Mesenteric fat pad (tissue), 1 donor: Measurements from ENCODE around the gene DPP8. TPM values are rescaled to one million over a fixed set of nuclear protein-coding genes. Genes with fewer than 3 reads are reported as not detected.
A peak's percentile ranks its signal among the peaks of the same experiment; 100 is the strongest.
"Not testable (repeated sequence)": the region's sequence is repeated elsewhere in the genome, so short reads cannot be mapped to it uniquely, and the experiment has no call there.

ENCODE experiments used
- DNase-seq: peaks from one replicate; pipeline ENCODE4 v3.0.0-alpha.2; 2020; ENCODE audit warnings: low spot score
- total RNA-seq: library from RNA; stranded (reverse); fragmentation: NEBNext Ultra II Directional; extraction: Animal tissue kit (Norgen Biotek cat#: 25700); gene quantifications from one replicate; pipeline ENCODE4 v1.2.1, GENCODE V29; 2021
- donor health status: DM: yes; HTN: yes; CAD: no.

Gene DPP8
- total RNA-seq, 1 donor from 2014 or later, result 36.7 TPM

- no peak for DNase-seq
Measured at GRCh38 chr15:65528461-65529060, 11.1 kb upstream of the DPP8 start.

- no peak for DNase-seq
Measured at GRCh38 chr15:65525622-65526021, 8.1 kb upstream of the DPP8 start.

- DNase-seq, result no peak
Measured at GRCh38 chr15:65524226-65524625, 6.7 kb upstream of the DPP8 start.

- no peak for DNase-seq
Measured at GRCh38 chr15:65521350-65521749, 3.9 kb upstream of the DPP8 start.

- no peak for DNase-seq
Measured at GRCh38 chr15:65518633-65519285, 1.3 kb upstream of the DPP8 start.

- no peak for DNase-seq
Measured at GRCh38 chr15:65517866-65518207, 348 bp upstream of the DPP8 start.

- no peak for DNase-seq
Measured at GRCh38 chr15:65512807-65513416, 4.6 kb downstream of the DPP8 start.

GRCh38 chr15:65512189-65512588 lies 5.3 kb downstream of the DPP8 start:
- DNase-seq, result no peak

- DNase-seq, result no peak
Measured at GRCh38 chr15:65509321-65509720, 8.2 kb downstream of the DPP8 start.

GRCh38 chr15:65494076-65494475 lies 23.4 kb downstream of the DPP8 start:
- DNase-seq, result no peak

- DNase-seq, result no peak
Measured at GRCh38 chr15:65484876-65485275, 32.6 kb downstream of the DPP8 start.

GRCh38 chr15:65476903-65477302 lies 40.6 kb downstream of the DPP8 start:
- DNase-seq, result no peak

- no peak for DNase-seq
Measured at GRCh38 chr15:65470866-65471265, 46.6 kb downstream of the DPP8 start.

GRCh38 chr15:65468229-65468909 lies 49.1 kb downstream of the DPP8 start:
- DNase-seq, result no peak

GRCh38 chr15:65466901-65467300 lies 50.6 kb downstream of the DPP8 start:
- DNase-seq, result no peak

- not testable (repeated sequence) for DNase-seq
Measured at GRCh38 chr15:65463096-65463495, 54.4 kb downstream of the DPP8 start.

- DNase-seq, result no peak
Measured at GRCh38 chr15:65460741-65461347, 56.6 kb downstream of the DPP8 start.

- DNase-seq, result not testable (repeated sequence)
Measured at GRCh38 chr15:65455256-65455655, 62.2 kb downstream of the DPP8 start.

- no peak for DNase-seq
Measured at GRCh38 chr15:65451989-65452388, 65.5 kb downstream of the DPP8 start.

- DNase-seq, result no peak
Measured at GRCh38 chr15:65450556-65450955, 66.9 kb downstream of the DPP8 start.

GRCh38 chr15:65447145-65447544 lies 70.3 kb downstream of the DPP8 start:
- DNase-seq, result no peak

- peak; percentile 77 for DNase-seq
Measured at GRCh38 chr15:65434201-65434600, 83.3 kb downstream of the DPP8 start.
